ENCODE measurements around the gene COPS8. TPM values are rescaled to one million over a fixed set of nuclear protein-coding genes. Genes with fewer than 3 reads are reported as not detected.

The COPS8 gene
- total RNA-seq, 1 donor from 2014 or later: 111 TPM

DNA sequence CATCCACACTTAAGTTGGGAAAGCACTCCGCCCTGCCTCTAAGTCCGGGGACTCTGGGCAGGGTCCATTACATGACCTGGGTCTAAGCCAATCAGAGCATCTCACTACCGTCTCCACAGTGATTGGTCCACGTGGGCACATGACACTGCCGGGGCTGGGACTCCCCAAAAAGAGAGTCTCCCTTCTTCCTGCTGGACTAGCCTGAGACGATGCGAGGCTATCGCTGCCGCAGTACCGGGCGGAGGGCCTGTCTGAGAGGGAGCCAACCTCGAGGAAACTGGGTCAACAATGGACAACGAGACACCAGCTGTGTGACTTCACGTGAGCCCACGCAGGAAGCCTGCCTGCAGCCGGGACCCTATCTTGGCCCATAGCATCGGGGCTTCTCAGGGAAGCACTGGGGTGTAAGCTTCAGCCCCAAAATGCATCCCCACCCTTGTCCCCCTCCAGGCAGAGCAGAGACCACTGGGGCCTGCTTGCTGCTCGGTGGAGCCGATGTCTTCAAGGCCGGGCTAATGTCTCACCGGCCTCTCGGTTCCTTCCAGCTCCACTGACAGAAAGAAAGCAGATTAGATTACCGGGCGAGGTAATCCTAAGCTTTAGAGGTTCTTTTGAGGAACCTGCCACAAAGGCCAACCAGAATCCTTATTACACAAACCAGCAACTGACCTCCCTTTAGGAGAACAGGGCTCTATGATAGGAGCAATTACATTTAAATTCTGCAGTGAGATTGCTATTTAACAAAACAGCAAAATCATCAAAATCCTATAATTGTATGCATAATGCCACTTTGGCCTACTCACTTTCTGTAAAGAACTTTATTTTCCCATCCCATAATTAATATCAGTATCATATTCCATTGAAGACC, 21.3 kb upstream of the COPS8 start:
- no peak for DNase-seq (ENCODE audit: low read depth)
- H3K4me3 ChIP-seq (ENCODE audit: low read depth, low read length): no peak overlapping the region
- TF ChIP-seq, protein P1, sequence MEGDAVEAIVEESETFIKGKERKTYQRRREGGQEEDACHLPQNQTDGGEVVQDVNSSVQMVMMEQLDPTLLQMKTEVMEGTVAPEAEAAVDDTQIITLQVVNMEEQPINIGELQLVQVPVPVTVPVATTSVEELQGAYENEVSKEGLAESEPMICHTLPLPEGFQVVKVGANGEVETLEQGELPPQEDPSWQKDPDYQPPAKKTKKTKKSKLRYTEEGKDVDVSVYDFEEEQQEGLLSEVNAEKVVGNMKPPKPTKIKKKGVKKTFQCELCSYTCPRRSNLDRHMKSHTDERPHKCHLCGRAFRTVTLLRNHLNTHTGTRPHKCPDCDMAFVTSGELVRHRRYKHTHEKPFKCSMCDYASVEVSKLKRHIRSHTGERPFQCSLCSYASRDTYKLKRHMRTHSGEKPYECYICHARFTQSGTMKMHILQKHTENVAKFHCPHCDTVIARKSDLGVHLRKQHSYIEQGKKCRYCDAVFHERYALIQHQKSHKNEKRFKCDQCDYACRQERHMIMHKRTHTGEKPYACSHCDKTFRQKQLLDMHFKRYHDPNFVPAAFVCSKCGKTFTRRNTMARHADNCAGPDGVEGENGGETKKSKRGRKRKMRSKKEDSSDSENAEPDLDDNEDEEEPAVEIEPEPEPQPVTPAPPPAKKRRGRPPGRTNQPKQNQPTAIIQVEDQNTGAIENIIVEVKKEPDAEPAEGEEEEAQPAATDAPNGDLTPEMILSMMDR (conservative IDR thresholded peaks at IDR 0.05; ENCODE audit: low read depth, low read length): no peak

DNA sequence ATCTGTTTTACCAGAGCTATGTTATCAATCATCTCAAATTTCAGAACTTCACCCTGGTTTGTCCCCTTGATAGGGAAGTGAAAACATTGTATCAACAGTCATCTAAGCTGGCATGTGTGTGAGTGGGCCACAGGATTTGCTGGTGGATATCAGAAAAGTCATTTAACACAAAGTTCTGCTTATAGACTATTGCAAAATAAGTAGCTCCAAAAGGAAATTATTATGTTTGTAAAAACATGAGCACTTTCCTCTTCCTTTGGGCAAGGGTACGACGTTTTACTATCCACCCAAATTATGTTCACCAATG, 20.7 kb upstream of the COPS8 start:
- DNase-seq (ENCODE audit: low read depth): no peak
- H3K4me3 ChIP-seq (ENCODE audit: low read depth, low read length): no peak overlapping the region
- TF ChIP-seq, protein P1 (conservative IDR thresholded peaks at IDR 0.05; ENCODE audit: low read depth, low read length): no peak

DNA sequence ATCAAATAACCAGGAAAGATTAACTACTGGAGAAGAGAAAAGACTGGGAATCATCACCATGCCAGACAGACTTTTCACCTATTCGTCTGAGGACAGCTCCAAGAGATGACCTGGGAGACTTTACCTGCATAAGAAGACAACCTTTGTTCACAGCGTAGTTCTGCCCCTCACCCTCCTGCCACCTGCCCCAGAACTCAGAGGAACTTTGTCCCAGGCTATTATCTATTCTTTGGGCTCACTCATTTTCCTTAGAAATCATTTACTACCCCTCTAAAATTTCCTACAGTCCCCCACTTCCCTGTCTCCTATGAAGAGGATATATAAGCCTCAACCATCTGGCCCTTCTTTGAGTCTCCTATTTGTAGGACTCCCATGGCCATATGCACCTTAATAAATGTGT, 19.3 kb upstream of the COPS8 start:
- TF ChIP-seq, protein P1 (conservative IDR thresholded peaks at IDR 0.05; ENCODE audit: low read depth, low read length): no peak
- no peak overlapping the region for H3K4me3 ChIP-seq (ENCODE audit: low read depth, low read length)
- no peak for DNase-seq (ENCODE audit: low read depth)

DNA sequence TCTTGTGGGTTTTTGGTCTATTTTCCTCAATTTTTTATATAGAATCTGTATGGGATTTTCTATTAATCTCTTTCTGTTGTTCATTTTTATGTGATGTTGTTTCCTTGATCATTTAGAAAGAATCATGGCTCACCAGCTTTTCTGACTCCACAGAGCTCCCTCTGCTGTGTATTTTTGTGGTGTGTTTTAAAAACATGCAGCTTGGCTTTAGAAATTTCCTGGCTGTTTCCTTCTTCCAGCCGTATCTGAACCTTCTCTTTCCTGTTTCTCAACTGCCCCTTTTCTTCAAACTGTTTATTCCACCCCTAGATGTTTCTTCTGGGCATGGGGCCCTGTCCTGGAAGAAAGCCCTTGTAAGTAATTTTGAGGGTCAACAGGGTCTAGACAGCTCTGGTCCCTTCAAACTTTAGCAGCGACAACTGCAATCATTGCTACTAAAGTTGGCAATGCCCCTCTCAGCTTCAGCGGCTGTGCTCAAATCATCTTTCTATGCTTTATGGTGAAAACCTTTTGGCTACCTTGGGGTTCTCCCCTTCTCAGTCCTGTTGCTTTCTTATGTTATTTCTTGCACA, 17.6 kb upstream of the COPS8 start:
- no peak overlapping the region for H3K4me3 ChIP-seq (ENCODE audit: low read depth, low read length)
- no peak for DNase-seq (ENCODE audit: low read depth)
- TF ChIP-seq, protein P1 (conservative IDR thresholded peaks at IDR 0.05; ENCODE audit: low read depth, low read length): no peak

DNA sequence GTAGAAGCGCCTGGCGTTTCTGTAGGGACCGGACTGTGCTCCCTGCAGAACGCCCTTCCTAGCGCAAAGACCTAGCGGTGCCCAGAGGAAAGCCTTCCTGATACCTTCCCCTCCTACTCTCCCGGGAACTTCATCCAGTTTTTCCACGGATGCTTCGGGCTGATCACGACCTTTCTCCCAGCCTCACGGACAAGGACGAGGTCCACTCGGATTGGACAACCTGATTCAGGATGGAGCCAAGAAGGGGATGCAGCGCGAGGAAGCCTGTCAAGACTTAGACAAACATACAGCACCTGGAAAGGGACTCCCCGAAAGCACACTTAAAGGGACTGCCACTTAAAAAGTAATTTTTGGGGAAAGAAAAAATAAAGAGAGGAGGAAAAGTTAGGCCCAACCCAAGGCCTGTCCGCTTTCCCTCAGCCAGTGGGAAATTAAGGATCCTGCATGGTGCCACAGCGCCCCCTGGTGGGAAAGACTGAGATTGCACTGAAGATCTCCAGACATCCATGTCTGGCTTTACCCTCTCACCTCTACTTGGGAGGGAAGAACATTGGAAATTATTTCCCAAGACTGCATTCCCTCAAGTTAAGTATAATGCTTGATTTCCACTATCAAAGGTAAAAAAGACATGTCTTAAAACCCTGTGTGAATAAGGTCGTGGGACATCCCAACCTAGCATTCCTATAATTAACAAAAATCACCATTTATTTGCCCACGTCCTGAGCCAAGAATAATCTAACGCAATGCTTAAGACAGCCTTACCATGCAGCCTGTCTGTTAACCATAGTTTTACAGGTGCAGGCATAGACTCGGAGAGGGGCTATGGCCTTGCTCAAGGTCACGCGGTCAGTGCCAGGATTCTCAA, 13.4 kb upstream of the COPS8 start:
- DNase-seq (ENCODE audit: low read depth): no peak
- TF ChIP-seq, protein P1 (conservative IDR thresholded peaks at IDR 0.05; ENCODE audit: low read depth, low read length): peak; percentile 99
- H3K4me3 ChIP-seq (ENCODE audit: low read depth, low read length): no peak overlapping the region

DNA sequence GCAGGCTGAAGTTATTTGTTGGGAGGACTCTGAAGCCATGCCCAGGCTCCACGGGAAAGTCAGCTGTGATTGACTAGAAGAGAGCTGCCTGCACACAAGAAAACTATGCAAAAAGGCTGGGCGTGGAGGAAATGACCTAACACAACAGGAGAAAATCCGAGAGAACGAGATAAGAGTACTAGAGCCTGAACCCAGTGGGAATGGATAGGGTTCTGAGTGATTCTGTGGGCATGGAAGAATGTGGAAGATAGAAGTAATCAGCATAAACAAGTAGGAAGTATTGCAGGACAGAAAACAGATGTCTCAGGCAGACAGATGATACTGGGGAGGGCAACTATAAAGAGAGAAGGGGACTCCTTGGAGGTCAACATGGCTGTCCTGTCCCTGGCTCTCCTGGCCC, 12.1 kb upstream of the COPS8 start:
- TF ChIP-seq, protein P1 (conservative IDR thresholded peaks at IDR 0.05; ENCODE audit: low read depth, low read length): no peak
- DNase-seq (ENCODE audit: low read depth): no peak
- H3K4me3 ChIP-seq (ENCODE audit: low read depth, low read length): no peak overlapping the region

Data from epithelial cell of proximal tubule (primary cell).